Measurements from ENCODE around the gene TCF25. TPM values are rescaled to one million over a fixed set of nuclear protein-coding genes. Genes with fewer than 3 reads are reported as not detected.
"Not testable (repeated sequence)": the region's sequence is repeated elsewhere in the genome, so short reads cannot be mapped to it uniquely, and the experiment has no call there.

TCF25 gene
- total RNA-seq, 3 donors from 2014 or later = 169 to 243 (median 176) TPM

- TF ChIP-seq POLR2AphosphoS5 (IDR thresholded peaks at IDR 0.05) = no peak
- TF ChIP-seq POLR2A (IDR thresholded peaks at IDR 0.05) = no peak
- no peak for TF ChIP-seq CTCF (IDR thresholded peaks at IDR 0.05)
- intact Hi-C loops (cut with DNase I; ENCODE audit: low total_unique reads) = no loop called here
- H3K9me3 ChIP-seq = no peaks in the 10 kb centered on the region
- no peak overlapping the region for H3K4me3 ChIP-seq
- no peak overlapping the region for H3K27ac ChIP-seq
- no peaks in the 10 kb centered on the region for H3K36me3 ChIP-seq
- no peak for DNase-seq (ENCODE audit: low spot score in 2 of 2)
- no peaks in the 10 kb centered on the region for H3K27me3 ChIP-seq
- no peaks in the 10 kb centered on the region for H3K4me1 ChIP-seq
Measured at GRCh38 chr16:89934611-89935553, 61.5 kb downstream of the TCF25 start.

- intact Hi-C loops (cut with DNase I; ENCODE audit: low total_unique reads); H3K4me3 ChIP-seq; H3K27me3 ChIP-seq; H3K27ac ChIP-seq; H3K4me1 ChIP-seq; DNase-seq (ENCODE audit: low spot score in 2 of 2); H3K36me3 ChIP-seq; H3K9me3 ChIP-seq: not testable (repeated sequence)
Measured at GRCh38 chr16:89935620-89936019, 62.2 kb downstream of the TCF25 start.

- Histone ChIP-seq H3K27ac (no peak overlapping the region), H3K27me3 (no peaks in the 10 kb centered on the region), H3K9me3 (no peaks in the 10 kb centered on the region), H3K4me1 (no peaks in the 10 kb centered on the region), H3K4me3 (no peak overlapping the region), H3K36me3 (no peaks in the 10 kb centered on the region)
- no peak for DNase-seq (ENCODE audit: low spot score in 2 of 2)
- intact Hi-C loops (cut with DNase I; ENCODE audit: low total_unique reads) = no loop called here
- TF ChIP-seq POLR2AphosphoS5 (IDR thresholded peaks at IDR 0.05) = no peak
- TF ChIP-seq POLR2A (IDR thresholded peaks at IDR 0.05) = no peak
- TF ChIP-seq CTCF (IDR thresholded peaks at IDR 0.05) = no peak
Measured at GRCh38 chr16:89936034-89936433, 62.6 kb downstream of the TCF25 start.

- Histone ChIP-seq H3K36me3 (no peaks in the 10 kb centered on the region), H3K4me3 (no peak overlapping the region), H3K27ac (no peak overlapping the region), H3K4me1 (no peaks in the 10 kb centered on the region), H3K27me3 (no peaks in the 10 kb centered on the region), H3K9me3 (no peaks in the 10 kb centered on the region)
- no peak for DNase-seq (ENCODE audit: low spot score in 2 of 2)
- intact Hi-C loops (cut with DNase I; ENCODE audit: low total_unique reads) = no loop called here
- TF ChIP-seq POLR2AphosphoS5 (IDR thresholded peaks at IDR 0.05) (no peak), POLR2A (IDR thresholded peaks at IDR 0.05) (no peak)
Measured at GRCh38 chr16:89936508-89936907, 63.1 kb downstream of the TCF25 start.

- H3K27ac ChIP-seq = no peak overlapping the region
- intact Hi-C loops (cut with DNase I; ENCODE audit: low total_unique reads) = no loop called here
- no peaks in the 10 kb centered on the region for H3K27me3 ChIP-seq
- H3K9me3 ChIP-seq = no peaks in the 10 kb centered on the region
- no peaks in the 10 kb centered on the region for H3K4me1 ChIP-seq
- TF ChIP-seq CTCF (IDR thresholded peaks at IDR 0.05) = no peak
- TF ChIP-seq POLR2A (IDR thresholded peaks at IDR 0.05) = no peak
- no peak for TF ChIP-seq POLR2AphosphoS5 (IDR thresholded peaks at IDR 0.05)
- H3K4me3 ChIP-seq = no peak overlapping the region
- H3K36me3 ChIP-seq = no peaks in the 10 kb centered on the region
- DNase-seq (ENCODE audit: low spot score in 2 of 2) = no peak
Measured at GRCh38 chr16:89936981-89937380, 63.6 kb downstream of the TCF25 start.

- TF ChIP-seq POLR2AphosphoS5 (IDR thresholded peaks at IDR 0.05) (no peak), POLR2A (IDR thresholded peaks at IDR 0.05) (no peak), CTCF (IDR thresholded peaks at IDR 0.05) (no peak)
- no peak overlapping the region for H3K27ac ChIP-seq
- intact Hi-C loops (cut with DNase I; ENCODE audit: low total_unique reads) = no loop called here
- no peaks in the 10 kb centered on the region for H3K36me3 ChIP-seq
- H3K4me1 ChIP-seq = no peaks in the 10 kb centered on the region
- H3K27me3 ChIP-seq = no peaks in the 10 kb centered on the region
- H3K4me3 ChIP-seq = no peak overlapping the region
- no peak for DNase-seq (ENCODE audit: low spot score in 2 of 2)
- H3K9me3 ChIP-seq = no peaks in the 10 kb centered on the region
Measured at GRCh38 chr16:89938175-89938885, 64.9 kb downstream of the TCF25 start.
